Caki2 (cell line): ENCODE data around the gene PILRB. TPM values are rescaled to one million over a fixed set of nuclear protein-coding genes. Genes with fewer than 3 reads are reported as not detected.

ENCODE experiments used
- DNase-seq: peaks from one replicate; pipeline ENCODE4 v3.0.0-alpha.2; 2015; ENCODE audit warnings: low read depth
- in situ Hi-C: cut with HindIII; loops from 2 replicates; pipeline ENCODE4 v1.10.0; 2016; ENCODE audit warnings: low sequenced_read_pairs, low pct_unique_long_range_greater_than_20kb, mixed read lengths
- total RNA-seq: library from RNA; depleted of rRNA; stranded (reverse); fragments of >200 nt; shearing (Covaris generic); gene quantifications from 2 replicates; pipeline ENCODE4 v1.2.3, GENCODE V29; 2014; ENCODE audit warnings: low replicate concordance; rRNA removed

The PILRB gene
- total RNA-seq, 1 experiment from 2014 or later = 15.0 TPM

DNA sequence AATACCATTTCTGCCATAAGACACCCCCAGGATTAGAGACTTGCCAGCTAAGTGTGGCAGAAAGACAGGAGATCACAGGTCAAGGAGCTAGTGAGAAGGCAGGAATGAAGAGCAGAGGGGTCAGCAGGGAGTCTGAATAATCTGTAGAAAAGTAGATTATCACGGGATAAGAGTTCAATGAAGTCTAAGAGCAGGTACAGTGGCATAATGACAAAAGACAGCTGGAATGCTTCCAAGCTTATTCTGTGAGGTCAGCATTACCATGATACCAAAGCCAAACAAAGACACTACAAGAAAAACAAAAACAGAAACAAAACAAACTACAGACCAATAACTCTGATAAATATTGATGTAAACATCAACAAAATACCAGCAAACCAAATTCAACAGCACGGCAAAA is 36.2 kb downstream of the PILRB start:
- no peak for DNase-seq
- in situ Hi-C loops = no loop called here

DNA sequence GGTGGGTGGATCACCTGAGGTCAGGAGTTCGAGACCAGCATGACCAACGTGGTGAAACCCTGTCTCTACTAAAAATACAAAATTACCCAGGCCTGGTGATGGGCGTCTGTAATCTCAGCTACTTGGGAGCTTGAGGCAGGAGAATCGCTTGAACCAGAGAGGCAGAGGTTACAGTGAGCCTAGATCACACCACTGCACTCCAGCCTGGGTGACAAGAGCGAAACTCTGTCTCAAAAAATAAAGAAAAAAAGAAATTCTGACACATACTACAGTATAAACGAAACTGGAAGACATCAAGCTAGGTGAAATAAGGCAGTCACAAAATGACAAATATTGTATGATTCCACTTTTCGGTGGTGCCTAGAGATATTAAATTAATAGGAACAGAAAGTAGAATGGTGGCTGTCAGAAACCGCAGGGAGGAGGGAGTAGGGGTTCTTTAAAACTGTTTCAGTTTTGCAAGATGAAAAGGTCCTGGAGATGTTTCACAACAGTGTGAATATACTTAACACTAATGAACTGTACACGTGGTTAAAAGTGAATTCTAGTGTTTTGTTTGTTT is 38.6 kb downstream of the PILRB start:
- in situ Hi-C loops = no loop called here
- no peak for DNase-seq

DNA sequence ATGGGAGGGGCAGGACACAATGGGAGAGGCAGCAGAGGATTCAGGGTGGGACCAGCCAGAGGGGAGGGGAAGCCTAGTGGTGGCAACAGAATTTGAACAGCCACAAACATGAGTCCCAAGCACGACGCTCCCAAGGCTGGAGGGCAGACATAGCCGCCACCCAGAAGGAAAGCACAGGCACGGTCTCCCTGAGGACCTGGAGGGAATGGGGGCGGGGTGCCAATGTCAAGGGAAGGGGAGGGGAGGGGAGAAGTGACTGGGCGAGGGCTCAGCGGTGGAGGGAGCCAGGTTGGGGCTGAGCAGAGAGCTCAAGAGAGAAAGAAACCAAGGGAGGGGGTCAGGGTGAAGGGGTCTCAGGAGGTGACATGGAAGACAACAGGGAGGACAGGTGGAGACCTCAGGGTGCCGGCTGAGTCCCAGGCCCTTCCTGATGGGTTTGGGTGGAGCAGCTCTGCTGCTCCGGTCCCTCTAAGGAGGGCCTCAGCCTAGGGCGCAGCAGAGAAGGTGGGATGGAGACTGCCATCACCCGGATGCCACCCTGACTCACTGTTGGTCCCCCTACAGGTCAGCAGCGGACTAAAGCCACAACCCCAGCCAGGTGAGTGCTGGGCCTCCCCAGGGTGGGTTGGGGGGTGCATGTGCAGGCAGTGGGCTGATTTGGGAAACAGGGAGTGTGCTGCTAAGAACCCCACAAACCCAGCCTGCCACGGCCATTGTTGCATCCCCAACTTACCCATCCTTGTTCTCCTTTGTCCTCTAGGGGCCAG is 39.6 kb downstream of the PILRB start:
- in situ Hi-C loops = no loop called here
- no peak for DNase-seq

DNA sequence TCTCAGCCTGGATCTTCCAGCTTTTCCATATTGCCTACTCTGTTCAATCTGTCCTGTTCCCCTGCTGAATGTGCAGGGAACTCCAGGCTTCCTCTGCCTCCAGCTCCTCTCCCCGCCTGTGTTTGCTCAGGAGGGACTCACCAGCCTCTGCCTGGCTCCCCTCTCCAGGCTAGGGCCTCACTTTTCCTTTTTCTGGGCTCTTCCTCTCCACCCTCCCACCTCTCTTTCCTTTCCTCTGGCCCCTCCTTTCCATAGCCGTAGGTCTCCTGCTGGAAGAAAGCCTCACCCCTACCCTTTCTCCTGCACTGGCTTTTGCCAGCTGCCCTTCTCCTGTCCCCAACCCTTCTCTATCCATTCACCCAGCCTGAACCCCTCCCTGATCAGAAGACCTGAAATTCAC is 40.3 kb downstream of the PILRB start:
- in situ Hi-C loops = no loop called here
- no peak for DNase-seq

DNA sequence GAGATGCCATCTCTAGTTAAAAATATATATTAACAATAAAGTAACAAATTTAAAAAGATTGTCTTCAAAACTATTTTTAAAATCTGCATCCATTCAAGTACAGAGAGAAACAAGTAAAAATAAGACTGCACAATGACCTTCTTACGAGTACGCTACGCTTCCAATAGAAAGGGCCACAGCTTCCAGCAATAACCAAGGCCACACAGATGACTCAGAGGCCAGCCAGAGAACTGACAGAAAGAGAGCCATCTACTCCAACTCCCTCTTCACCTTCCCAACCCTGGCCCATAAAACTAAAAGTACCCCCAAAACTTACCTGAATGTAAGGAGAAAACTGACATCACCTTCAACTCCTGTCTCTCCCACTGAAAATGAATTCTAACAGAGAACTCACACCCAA is 42.1 kb downstream of the PILRB start:
- in situ Hi-C loops = no loop called here
- DNase-seq = no peak

DNA sequence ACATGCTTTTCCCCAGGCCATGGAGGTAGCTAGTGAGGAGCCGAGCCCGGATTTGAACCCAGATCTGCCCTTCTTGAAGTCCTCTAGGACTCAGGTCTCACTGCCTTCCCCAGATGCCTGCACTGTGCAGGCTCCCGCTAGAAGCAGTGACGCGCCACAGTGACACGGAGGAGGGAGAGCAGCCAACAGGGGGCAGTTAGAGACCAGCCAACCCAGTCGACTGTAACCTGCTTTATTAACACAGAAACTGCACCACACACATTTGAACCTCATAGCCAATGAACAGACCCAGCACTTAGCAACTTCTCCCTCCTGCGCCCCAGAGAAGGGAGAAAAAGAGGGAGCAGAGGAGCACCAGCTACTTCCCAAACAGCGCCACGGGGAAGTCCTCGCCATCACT is 42.7 kb downstream of the PILRB start:
- in situ Hi-C loops = no loop called here

DNA sequence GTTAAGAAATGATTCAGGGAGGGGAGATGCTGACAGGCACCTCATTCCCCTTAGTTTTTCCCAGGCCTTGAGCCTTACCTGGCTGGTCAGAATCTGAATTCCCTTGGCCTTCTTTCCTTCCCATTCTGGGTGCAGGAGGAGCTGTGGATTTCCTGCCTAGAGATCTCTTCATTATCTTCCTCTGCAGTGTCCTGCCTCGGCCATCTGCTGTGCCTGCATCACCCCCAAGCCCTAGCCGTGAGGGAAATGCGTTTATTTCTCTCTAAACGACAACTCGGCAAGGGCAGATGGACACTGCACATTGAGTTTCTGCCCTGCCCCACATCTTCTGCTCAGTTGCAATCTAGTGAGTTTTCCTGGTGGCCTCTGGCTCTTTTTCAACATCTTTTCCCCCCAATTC is 43.9 kb downstream of the PILRB start:
- in situ Hi-C loops = no loop called here
- DNase-seq = no peak

More for the DNA sequence above, 42.7 kb downstream of the PILRB start:
- peak; percentile 4 for DNase-seq

DNA sequence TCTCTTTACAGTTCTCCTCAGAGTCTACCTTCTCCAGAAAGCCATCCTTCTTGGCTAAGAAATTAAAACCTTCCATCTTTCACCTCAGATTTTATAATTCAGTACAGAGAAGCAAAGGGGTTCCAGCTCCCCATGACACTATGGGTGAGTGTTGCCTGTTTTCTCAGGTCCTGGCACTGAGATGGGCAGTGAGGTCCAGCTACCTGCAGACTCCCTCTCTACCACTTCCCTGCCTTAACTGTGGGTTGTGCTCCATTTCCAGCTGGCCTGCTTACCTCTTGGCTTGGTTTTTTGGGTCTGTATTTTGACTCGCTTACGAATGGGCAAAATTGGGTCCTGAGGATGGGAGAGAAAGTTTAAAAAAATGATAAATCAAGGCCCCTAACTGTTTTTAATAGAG is 44.3 kb downstream of the PILRB start:
- in situ Hi-C loops = no loop called here

DNA sequence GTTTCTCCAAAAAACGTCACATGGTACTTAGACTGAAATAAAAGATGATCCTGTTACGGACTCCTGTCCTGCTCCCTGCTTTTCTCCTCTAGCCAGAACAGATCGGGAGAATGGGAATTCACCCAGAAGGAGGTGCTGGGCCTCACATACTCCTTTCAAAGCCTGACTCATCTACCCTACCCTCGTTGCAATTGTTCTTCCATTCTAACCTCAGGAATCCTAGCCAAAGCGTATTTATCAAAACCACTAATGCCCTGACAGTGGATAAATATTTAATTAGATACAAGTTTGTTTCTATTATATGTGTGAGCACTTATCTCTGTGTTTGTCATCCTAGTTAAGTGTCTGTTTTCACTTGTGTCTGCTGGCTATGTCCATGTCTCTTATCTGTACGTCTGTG is 48.9 kb downstream of the PILRB start:
- DNase-seq = peak; percentile 22

More for the DNA sequence above, 44.3 kb downstream of the PILRB start:
- no peak for DNase-seq

DNA sequence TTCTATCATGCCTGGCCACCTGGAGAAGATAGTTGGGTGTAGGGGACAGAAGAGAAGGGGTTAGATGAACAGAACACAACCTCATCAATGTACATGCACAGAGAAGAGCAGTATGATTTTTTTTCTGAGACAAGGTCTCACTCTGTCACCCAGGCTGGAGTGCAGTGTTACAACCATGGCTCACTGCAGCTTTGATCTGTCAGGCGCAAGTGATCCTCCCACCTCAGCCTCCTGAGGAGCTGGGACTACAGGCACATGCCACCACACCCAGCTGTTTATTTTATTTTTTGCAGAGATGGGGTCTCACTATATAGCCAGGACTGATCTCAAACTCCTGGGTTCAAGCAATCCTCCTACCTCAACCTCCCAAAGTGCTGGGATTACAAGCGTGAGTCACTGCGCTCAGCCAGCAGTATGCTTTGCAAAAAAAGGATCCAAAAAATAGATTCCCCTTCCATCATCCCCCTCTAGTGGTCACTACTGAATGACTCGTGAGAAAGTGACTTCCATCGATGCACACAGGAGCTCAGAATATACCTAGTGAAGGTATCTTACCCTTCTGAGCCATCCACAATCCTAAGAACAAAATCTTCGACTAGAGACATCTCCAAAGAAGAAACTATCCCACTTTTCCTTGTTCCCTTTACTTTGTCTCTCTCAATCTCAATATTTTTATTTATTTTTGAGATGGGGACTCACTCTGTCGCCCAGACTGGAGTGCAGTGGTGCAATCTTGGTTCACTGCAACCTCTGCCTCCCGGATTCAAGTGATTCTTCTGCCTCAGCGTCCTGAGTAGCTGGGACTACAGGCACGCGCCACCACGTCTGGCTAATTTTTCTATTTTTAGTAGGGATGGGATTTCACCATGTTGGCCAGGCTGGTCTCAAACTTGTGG is 49.6 kb downstream of the PILRB start:
- in situ Hi-C loops = no loop called here
- DNase-seq = peak; percentile 61

More for the DNA sequence above, 48.9 kb downstream of the PILRB start:
- in situ Hi-C loops = no loop called here

DNA sequence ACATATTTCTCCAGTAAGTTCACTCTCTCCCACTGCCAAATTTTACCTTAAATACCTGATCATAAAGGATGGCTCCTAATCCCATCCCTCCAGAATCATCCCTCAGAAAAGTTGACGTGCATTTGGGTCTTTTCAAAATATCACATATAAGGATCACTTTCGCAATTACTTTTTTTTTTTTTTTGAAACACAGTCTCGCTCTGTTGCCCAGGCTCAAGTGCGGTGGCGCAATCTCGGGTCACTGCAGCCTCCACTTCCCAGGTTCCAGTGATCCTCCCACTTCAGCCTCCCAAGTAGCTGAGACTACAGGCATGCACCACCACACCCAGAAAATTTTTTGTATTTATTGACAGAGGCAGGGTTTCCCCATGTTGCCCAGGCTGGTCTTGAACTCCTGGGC is 53.2 kb downstream of the PILRB start:
- in situ Hi-C loops = no loop called here
- no peak for DNase-seq

DNA sequence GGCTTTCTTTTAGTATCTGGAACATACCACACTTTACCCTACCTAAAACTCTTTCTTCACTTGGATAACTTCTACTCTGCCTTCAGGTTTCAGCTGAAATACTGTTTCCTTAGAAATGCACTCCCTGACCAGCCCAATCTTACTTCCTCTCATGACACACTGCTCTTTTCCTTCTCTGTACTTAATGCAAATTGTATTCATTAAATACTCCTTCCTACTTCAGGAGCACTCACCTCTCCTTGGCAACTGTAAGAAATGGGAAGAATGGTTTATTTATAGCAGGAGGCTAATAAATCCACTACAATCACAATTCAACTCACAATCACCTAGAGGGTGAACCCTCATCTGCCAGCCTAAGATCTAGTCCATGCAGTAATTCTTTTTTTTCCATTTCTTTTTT is 55.4 kb downstream of the PILRB start:
- DNase-seq = no peak
- in situ Hi-C loops = no loop called here

DNA sequence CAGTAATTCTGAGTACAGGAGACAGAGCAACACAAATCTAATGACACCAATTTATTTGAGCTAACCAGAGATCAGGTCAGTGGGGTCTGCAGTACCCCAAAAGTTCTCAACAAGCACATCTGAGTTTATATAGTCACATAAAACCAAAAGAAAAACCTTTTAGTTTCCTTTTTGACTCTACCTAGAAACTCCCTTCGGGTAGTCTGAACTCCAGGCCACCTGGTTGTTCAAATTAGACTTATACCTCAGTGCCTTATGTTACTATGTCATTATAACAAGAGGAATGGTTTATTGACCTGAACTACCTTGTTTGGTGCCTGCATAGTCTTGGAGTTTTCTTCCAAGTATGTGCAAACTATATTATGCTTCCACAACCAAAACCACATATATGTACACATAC is 56.0 kb downstream of the PILRB start:
- no peak for DNase-seq
- in situ Hi-C loops = no loop called here

DNA sequence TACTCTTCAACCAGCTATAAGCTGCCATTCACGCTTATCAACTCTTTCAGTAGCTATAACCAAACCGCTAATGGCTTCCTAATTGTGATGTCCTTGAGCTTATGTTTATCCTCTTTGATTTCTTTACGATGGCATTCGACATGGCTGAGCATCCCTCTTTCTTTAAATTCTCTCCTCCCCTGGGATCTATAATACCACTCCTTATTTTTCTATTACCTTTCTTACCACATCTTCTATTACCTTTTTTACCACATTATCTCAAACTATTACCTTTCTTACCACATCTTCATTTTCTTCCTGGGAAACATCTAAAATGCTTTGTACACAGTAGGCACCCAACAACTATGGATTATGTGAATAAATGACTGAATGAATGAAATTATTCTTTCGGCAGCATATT is 57.5 kb downstream of the PILRB start:
- DNase-seq = no peak
- in situ Hi-C loops = no loop called here

Other genes starting within 250 kb of the PILRB start
- 17.8 and 29.7 TPM in 2 replicates for gene TAF6, start 238.8 kb upstream of the PILRB start, total RNA-seq
- gene CNPY4, start 238.5 kb upstream of the PILRB start, total RNA-seq = 9.5 and 25.8 TPM in 2 replicates
- gene MBLAC1, start 231.2 kb upstream of the PILRB start, total RNA-seq = 0.52 and 2.5 TPM in 2 replicates
- 63.0 and 126 TPM in 2 replicates for gene LAMTOR4, start 209.2 kb upstream of the PILRB start, total RNA-seq
- gene TRAPPC14, start 199.4 kb upstream of the PILRB start, total RNA-seq = 2.2 and 2.3 TPM in 2 replicates
- not detected in 2 replicates for gene GAL3ST4, start 189.5 kb upstream of the PILRB start, total RNA-seq
- gene GPC2, start 180.7 kb upstream of the PILRB start, total RNA-seq = 1.4 and 1.6 TPM in 2 replicates
- not detected in 2 replicates for gene STAG3, start 180.2 kb upstream of the PILRB start, total RNA-seq
- 1.4 TPM in 1 of 2 replicates, not detected in the other for gene PVRIG, start 138.2 kb upstream of the PILRB start, total RNA-seq
- gene SPDYE3, start 50.4 kb upstream of the PILRB start, total RNA-seq = not detected in 2 replicates
- 0.41 and 0.91 TPM in 2 replicates for gene PILRA, start 15.4 kb downstream of the PILRB start, total RNA-seq
- gene ZCWPW1, start 70.6 kb downstream of the PILRB start, total RNA-seq = 1.8 and 5.9 TPM in 2 replicates
- 44.0 and 49.7 TPM in 2 replicates for gene MEPCE, start 71.7 kb downstream of the PILRB start, total RNA-seq
- 48.5 and 55.4 TPM in 2 replicates for gene PPP1R35, start 78.4 kb downstream of the PILRB start, total RNA-seq
- not detected in 2 replicates for gene SPACDR, start 106.1 kb downstream of the PILRB start, total RNA-seq
- gene TSC22D4, start 121.1 kb downstream of the PILRB start, total RNA-seq = 39.5 and 46.5 TPM in 2 replicates
- gene NYAP1, start 125.8 kb downstream of the PILRB start, total RNA-seq = 0.87 and 3.6 TPM in 2 replicates
- 20.0 and 42.3 TPM in 2 replicates for gene AGFG2, start 181.1 kb downstream of the PILRB start, total RNA-seq
- not detected in 2 replicates for gene SAP25, start 215.8 kb downstream of the PILRB start, total RNA-seq
- gene LRCH4, start 228.0 kb downstream of the PILRB start, total RNA-seq = 0.84 and 3.7 TPM in 2 replicates
- gene FBXO24, start 228.2 kb downstream of the PILRB start, total RNA-seq = 0.23 and 0.71 TPM in 2 replicates
- gene PCOLCE, start 244.2 kb downstream of the PILRB start, total RNA-seq = 5.3 and 17.8 TPM in 2 replicates